Measurements from ENCODE around the gene DYNLT1. TPM values are rescaled to one million over a fixed set of nuclear protein-coding genes. Genes with fewer than 3 reads are reported as not detected.

DYNLT1 gene
- total RNA-seq, 4 donors from 2014 or later = 83.9 to 125 (median 113) TPM

DNA sequence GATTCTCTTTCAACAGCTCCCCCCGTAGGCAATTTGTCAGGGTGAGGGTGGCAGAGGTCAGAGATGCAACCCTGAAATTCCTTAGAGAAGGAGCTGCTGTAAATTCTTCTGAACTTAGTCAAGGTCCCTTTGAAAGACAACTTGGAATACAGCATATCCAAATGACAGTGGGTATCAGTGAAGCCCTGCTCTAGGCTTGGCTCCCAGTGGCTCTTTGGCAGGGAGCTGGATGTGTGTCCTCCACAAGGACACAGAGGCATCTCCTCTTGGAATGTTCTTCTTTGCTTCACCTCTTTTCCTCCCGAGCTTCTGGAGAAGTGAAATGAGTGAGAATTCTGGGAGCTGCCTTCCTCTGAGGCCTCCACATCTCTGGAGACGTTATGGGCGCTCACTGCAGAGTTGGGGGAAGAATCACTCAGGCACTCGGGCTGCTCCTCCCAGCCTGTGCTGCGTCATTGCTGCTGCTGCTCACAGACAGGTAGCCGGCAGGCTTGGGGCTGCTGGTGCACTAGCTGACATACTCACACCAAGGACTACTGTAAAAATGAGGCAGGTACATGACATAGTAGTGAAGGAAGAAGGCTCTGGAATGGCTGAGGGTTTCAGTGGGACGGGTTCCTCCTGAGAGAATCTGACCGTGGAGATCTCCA is 34.1 kb downstream of the DYNLT1 start:
- peaks cover 0 to 92% of the 10 kb centered on the region in 2 donors for H3K36me3 ChIP-seq
- no peaks in the 10 kb centered on the region for H3K9me3 ChIP-seq
- TF ChIP-seq CTCF (IDR thresholded peaks at IDR 0.05) (no peak), POLR2A (IDR thresholded peaks at IDR 0.05) (no peak)
- no peaks in the 10 kb centered on the region for H3K4me1 ChIP-seq
- WGBS, 2 donors (ENCODE audit: low coverage in 1 of 2) = 70 to 88% methylated on average over 3 of the region's 9 CpGs
- H3K4me3 ChIP-seq = no peak overlapping the region
- H3K27me3 ChIP-seq = no peaks in the 10 kb centered on the region
- no peak for ATAC-seq
- H3K27ac ChIP-seq = no peak overlapping the region

- ATAC-seq = no peak
- Histone ChIP-seq H3K36me3 (peaks cover 0 to 89% of the 10 kb centered on the region in 2 donors), H3K27ac (no peak overlapping the region), H3K27me3 (no peaks in the 10 kb centered on the region), H3K4me3 (no peak overlapping the region), H3K4me1 (no peaks in the 10 kb centered on the region), H3K9me3 (no peaks in the 10 kb centered on the region)
- TF ChIP-seq POLR2A (IDR thresholded peaks at IDR 0.05) = no peak
- no peak for TF ChIP-seq EP300 (IDR thresholded peaks at IDR 0.05)
- TF ChIP-seq CTCF (IDR thresholded peaks at IDR 0.05) = no peak
- TF ChIP-seq POLR2AphosphoS5 (IDR thresholded peaks at IDR 0.05) = no peak
- WGBS, 2 donors (ENCODE audit: low coverage in 1 of 2) = 90 to 95% methylated on average over 2 to 5 of the region's 13 CpGs
Measured at GRCh38 chr6:158609455-158610155, 34.9 kb downstream of the DYNLT1 start.

DNA sequence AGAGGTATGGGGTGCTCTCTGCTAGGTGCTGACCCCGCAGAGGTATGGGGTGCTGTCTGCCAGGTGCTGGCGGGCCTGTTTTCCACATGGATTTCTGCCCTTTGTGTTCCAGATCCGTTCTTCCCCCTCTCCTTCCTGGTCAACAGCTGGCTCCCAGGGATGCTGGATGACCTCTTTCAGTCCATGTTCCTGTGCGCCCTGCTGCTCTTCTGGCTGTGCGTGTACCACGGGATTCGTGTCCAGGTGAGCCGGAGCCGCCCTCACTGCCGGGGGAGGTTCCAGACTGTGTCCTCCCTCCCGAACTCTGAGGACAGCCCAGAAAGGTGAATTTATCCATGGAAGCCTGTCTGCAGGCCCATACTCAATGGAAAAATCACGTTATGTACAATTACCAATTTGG is 36.3 kb downstream of the DYNLT1 start:
- Histone ChIP-seq H3K4me3 (no peak overlapping the region), H3K27me3 (no peaks in the 10 kb centered on the region), H3K27ac (no peak overlapping the region), H3K4me1 (no peaks in the 10 kb centered on the region), H3K9me3 (no peaks in the 10 kb centered on the region), H3K36me3 (peaks cover 0 to 86% of the 10 kb centered on the region in 2 donors)
- no peak for ATAC-seq
- WGBS, 2 donors (ENCODE audit: low coverage in 1 of 2) = 60 to 69% methylated on average over 1 of the region's 12 CpGs
- TF ChIP-seq POLR2AphosphoS5 (IDR thresholded peaks at IDR 0.05) (no peak), CTCF (IDR thresholded peaks at IDR 0.05) (no peak), EP300 (IDR thresholded peaks at IDR 0.05) (no peak), POLR2A (IDR thresholded peaks at IDR 0.05) (no peak)

GRCh38 chr6:158607411-158608170 is 37.0 kb downstream of the DYNLT1 start:
- TF ChIP-seq POLR2A (IDR thresholded peaks at IDR 0.05) (no peak), CTCF (IDR thresholded peaks at IDR 0.05) (no peak), POLR2AphosphoS5 (IDR thresholded peaks at IDR 0.05) (no peak), EP300 (IDR thresholded peaks at IDR 0.05) (no peak)
- no peak for ATAC-seq
- peaks cover 0 to 79% of the 10 kb centered on the region in 2 donors for H3K36me3 ChIP-seq

More at GRCh38 chr6:158607411-158608170, 37.0 kb downstream of the DYNLT1 start:
- Histone ChIP-seq H3K4me3 (no peak overlapping the region), H3K9me3 (no peaks in the 10 kb centered on the region), H3K27ac (no peak overlapping the region), H3K27me3 (no peaks in the 10 kb centered on the region), H3K4me1 (no peaks in the 10 kb centered on the region)
- WGBS, 2 donors (ENCODE audit: low coverage in 1 of 2) = 60 to 100% methylated on average over 1 to 2 of the region's 14 CpGs

All from gastroesophageal sphincter (tissue), 4 donors.